Measurements from ENCODE around the gene CRELD1.

DNA sequence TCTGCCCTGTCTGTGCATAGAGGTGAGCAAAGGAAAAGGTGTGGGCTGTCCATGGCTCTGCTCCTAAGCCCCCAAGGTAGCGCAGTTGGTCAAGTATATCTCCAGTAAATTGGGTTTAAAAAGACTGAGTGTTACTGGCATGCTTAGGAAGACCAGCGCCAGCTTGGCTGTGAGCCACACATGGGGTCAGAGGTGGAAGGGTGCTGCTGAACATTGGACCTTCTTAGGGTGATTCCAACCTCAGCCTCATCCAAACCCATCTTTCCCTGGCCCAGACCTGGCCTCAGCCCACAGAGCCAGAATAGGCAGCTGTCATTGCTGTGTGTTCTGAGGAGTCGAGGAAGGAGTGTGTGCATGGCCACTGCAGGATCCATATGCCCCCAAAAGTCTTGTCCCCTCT, 25.3 kb upstream of the CRELD1 start:
- no peak for TF ChIP-seq POLR2A (IDR thresholded peaks at IDR 0.05)
- TF ChIP-seq, protein P1, sequence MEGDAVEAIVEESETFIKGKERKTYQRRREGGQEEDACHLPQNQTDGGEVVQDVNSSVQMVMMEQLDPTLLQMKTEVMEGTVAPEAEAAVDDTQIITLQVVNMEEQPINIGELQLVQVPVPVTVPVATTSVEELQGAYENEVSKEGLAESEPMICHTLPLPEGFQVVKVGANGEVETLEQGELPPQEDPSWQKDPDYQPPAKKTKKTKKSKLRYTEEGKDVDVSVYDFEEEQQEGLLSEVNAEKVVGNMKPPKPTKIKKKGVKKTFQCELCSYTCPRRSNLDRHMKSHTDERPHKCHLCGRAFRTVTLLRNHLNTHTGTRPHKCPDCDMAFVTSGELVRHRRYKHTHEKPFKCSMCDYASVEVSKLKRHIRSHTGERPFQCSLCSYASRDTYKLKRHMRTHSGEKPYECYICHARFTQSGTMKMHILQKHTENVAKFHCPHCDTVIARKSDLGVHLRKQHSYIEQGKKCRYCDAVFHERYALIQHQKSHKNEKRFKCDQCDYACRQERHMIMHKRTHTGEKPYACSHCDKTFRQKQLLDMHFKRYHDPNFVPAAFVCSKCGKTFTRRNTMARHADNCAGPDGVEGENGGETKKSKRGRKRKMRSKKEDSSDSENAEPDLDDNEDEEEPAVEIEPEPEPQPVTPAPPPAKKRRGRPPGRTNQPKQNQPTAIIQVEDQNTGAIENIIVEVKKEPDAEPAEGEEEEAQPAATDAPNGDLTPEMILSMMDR (IDR thresholded peaks at IDR 0.05) = no peak

Data from gastroesophageal sphincter (tissue), 3 donors.